Epithelial cell of prostate (primary cell): Measurements from ENCODE around the gene FAM163B.

Experiments used
- DNase-seq: peaks from one replicate; pipeline ENCODE4 v3.0.0-alpha.2; 2011; ENCODE audit warnings: low read depth, low spot score
- H3K27ac ChIP-seq: fragments of 450-650 bp; 2 replicates; pipeline ENCODE4 v1.5.1; 2017; ENCODE audit warnings: mild to moderate bottlenecking

Gene FAM163B

DNA sequence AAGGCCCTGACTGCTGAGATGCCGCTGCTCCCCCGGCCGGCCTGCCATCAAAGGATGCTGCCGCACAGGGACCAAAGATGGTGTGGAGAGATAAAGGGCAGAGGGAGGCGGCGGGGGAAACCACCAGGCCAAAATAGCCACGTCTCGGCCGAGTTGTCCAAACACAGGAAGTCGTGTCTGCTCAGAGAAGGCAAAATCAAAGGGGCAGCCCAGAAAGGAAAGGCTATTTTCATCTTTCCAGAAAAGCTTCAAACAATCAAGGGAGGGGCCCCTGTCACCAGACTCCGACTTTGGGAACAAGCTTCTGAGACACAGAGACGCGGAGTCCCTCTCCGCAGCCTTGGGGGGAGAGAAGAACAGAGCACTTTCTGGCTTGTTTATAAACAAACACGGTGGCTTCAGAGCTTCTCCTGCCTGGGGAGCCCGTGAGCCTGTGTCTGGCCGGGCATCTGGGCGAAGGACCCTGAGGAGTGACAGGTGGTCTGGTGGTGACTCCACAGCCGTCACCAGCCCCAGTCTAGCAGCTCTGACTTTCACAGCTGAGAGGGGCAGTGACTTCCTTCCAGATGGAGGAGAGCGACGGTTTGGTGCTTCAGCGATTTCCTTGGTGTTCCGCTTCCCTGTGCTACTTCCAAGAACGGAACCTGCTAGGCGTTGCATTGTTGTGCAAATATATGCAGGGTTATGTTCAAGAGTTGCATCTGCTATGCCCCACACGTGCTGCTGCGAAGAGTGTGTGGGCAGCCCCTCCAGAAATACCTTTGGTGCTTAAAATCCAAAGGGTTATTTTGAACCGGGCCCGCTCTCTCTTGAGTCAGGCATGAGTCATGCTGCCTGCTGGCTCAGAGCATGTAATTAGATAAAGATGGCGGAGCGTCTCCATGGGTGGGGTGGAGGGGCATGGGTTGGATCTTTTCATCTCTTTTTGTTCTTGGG is 50.7 kb downstream of the FAM163B start:
- H3K27ac ChIP-seq, result no peak overlapping the region
- no peak for DNase-seq

DNA sequence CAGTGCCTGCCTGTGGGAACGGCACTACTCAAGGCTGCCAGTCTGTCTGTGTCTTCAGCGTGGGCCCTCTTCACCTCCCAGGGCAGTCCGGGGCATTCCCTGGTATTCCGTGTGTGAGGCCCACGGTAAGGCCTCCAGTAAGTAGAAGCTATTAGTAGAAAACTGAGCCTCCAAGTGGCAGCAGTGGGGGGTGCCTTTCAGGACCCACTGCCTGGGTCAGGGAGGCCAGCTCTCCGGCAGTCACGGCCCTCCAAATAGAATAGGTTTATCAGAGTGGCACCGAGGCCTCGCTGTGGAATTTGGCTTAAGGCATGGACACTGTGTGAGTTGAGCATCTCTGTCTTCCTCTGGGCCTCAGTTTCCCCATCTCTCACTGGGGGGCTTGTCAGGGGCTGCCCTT is 51.6 kb downstream of the FAM163B start:
- no peak overlapping the region for H3K27ac ChIP-seq
- DNase-seq, result no peak

DNA sequence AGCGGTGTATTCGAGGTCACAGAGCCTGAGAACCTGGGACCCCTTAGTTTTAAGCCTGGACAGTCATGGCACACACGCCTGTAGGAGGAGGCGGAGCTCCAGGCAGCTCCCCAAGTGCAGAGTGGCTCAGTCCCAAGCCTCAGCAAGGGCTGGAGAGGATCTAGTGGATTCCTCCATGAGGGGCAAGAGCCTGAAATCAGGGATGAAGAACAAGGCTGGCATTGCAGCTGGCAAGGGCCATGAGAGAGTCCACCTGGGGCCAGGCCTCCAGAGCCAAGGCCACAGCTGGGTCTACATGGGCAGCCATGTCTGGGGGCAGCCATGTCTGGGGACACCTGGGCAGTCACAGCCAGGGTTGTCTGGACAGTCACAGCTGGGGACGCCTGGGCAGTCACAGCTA is 52.8 kb downstream of the FAM163B start:
- no peak overlapping the region for H3K27ac ChIP-seq
- DNase-seq, result no peak

DNA sequence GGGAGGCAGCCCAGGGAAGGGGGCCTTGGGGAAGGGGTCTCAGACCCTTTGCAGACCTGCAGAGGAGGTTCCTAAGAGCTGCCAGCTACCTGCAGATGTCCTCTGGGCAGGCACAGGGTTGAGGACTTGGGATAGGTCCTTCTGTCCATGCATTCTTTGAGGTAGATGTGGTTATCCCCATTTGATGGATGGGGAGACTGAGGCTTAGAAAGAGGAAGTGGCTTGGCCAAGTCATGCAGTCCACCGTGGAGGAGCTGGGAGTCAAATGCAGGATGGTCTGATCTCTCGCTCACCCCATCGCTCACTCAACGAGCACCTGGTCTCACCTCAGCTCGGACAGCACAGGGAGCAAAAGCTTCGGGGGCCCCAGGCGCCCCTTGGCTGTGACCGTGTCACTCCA is 54.5 kb downstream of the FAM163B start:
- H3K27ac ChIP-seq, result no peak overlapping the region
- no peak for DNase-seq

DNA sequence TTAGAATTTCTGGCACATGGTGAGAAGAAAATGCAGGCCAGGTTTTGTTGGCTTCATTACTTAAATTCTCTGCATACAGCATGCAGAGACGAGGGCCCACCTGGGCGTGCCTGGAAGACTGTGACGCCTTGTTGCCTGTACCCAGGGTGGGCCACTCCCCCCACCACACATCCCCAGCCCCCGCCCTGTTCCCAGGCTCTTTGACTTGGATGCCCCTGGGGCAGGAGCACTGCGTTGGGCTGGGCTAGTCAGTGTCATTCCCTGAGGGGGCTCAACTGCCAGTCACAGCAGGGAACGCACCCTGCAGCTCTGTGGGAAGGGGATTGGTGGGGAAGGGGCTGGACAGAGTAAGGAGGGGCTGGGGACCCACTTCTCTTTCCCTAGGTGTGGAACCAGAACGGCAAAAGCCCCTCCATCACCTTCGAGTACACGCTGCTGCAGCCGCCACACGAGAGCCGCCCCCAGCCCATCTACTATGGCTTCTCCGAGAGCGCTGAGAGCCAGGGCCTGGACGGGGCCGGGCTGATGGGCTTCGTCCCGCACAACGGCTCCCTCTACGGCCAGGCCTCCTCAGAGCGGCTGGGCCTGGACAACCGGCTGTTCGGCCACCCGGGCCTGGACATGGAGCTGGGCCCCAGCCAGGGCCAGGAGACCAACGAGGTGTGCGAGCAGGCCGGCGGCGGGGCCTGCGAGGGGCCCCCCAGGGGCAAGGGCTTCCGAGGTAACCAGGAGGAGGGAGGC is 55.0 kb downstream of the FAM163B start:
- DNase-seq, result no peak
- no peak overlapping the region for H3K27ac ChIP-seq

DNA sequence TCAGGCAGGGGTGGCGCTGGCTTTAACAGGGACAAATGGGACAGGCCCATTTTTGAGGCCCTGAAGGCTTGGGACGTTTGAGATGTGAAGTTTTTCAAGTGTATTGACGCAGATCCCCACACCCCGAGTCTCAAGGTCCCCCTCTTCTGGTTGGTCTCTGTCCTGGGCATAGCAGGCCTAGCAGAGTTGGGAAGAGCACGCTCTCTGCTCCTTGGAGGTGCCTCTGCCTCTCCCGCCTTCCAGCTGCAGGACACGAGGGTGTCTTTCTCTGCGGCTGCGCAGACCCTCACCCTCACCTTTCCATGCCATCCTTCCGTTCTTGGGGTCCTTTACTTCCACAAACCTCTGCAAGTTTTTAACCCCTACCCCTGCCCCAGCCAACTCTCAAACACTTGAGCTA is 56.1 kb downstream of the FAM163B start:
- H3K27ac ChIP-seq, result no peak overlapping the region
- no peak for DNase-seq

DNA sequence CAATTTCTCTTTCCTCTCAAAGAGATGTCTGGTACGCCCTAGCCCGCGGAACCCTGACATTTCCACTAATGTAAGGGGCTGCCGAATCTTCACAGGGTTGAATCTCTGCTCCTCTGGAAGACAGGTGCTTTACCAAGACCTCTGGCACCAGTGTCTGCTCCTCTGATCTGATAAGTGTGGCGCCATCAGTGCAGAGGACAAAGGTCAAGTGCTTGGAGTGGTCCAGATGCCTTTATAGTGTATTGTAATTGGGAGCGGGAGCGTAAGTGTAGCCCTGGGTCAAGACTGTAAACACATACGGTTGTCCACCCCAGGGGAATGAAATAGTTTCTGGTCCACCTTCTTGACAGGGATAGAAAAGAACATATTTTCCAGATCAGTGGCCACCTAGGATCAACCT is 57.0 kb downstream of the FAM163B start:
- DNase-seq, result no peak
- H3K27ac ChIP-seq, result no peak overlapping the region

DNA sequence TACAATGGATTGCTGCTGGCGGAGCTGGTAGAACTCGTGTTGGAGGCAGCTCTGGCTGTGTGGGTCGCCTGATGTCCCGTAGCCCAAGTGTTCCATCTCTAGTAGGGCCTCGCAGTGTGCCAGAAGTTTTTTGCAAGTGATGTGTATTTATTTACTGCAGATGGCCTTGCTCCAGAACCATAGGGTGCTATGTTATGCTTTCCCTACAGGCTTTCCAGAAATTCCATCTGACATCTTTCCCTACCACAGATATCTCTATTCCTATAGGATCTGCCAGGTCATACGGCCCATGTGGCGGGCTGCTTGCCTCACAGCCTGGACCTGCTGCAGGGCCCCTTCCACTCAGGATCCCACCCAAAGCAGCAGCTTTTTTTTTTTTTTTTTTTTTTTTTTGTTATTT is 57.7 kb downstream of the FAM163B start:
- H3K27ac ChIP-seq, result no peak overlapping the region
- DNase-seq, result no peak

DNA sequence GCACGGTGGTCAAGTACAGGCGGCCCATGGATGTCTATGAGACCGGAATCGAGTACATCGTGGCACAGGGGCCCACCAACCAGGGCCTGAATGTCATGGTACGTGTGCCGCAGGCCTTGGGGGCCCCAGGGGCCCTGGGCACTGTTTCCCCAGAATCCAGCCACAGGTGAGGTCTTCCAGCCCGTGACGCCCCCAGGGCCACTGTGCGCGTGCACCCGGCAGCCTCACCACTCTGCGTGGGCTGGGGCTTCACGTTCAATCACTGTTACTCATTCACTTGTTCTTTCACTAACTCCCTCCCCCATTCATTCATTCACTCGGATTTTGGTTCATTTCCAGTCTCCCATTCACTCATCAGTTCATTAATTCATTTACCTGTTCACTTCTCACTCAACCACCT is 62.1 kb downstream of the FAM163B start:
- no peak overlapping the region for H3K27ac ChIP-seq
- DNase-seq, result no peak

DNA sequence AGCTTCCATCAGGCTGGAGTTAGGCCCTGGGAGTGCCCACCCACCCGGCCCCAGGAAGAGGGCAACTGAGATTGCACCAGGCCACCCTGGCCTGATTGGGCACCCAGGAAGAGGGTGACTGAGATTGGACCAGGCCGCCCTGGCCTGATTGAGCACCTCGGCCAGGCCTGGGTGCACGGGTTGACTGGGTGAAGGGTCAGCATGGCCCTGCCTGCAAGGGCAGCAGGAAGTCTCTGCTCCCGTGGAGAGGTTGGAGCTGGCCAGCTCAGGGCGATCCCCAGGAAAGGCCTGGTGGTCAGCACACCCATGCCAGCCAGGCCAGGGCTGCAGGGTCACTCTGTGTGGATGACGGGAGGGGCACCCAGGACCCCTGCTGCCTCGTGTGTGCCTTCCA is 62.9 kb downstream of the FAM163B start:
- DNase-seq, result no peak
- H3K27ac ChIP-seq, result no peak overlapping the region

DNA sequence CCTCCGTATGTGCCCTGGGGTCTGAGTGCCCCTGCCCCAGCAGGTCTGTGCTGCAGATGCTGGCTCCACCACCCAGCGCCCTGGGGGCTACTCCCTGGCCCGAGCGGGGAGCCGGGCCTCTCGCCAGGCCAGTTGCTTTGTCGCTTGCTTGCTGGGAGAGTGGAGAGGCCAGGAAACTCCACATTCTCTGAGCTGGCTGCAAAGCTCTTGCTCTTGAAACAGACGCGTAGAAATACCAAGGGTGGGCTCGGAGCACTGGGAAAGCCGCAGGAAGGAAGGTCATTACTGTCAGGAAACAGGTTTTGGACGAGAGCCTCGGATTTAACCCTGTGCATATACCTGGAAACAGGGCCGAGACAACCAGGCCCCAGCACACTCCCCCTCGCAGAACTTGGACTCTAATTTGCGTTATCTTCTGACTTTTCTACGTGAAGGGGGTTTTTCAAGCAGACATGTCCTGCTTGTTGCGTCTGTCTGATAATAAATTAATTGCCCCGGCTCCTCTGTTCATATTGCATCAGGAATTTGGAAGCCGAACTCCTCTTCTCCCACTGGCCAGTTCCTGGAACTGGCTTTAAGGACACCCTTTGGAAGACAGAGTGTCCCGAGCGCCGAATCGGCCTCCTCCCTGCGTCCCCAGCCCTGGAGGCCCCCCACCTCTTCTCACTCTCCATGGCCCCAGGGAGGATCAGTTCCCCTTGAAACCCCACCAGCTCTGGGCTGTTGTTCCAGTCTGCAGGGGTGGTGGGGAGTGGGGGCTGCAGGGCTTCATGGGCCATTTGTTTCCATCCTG is 63.5 kb downstream of the FAM163B start:
- H3K27ac ChIP-seq, result no peak overlapping the region
- DNase-seq, result no peak

DNA sequence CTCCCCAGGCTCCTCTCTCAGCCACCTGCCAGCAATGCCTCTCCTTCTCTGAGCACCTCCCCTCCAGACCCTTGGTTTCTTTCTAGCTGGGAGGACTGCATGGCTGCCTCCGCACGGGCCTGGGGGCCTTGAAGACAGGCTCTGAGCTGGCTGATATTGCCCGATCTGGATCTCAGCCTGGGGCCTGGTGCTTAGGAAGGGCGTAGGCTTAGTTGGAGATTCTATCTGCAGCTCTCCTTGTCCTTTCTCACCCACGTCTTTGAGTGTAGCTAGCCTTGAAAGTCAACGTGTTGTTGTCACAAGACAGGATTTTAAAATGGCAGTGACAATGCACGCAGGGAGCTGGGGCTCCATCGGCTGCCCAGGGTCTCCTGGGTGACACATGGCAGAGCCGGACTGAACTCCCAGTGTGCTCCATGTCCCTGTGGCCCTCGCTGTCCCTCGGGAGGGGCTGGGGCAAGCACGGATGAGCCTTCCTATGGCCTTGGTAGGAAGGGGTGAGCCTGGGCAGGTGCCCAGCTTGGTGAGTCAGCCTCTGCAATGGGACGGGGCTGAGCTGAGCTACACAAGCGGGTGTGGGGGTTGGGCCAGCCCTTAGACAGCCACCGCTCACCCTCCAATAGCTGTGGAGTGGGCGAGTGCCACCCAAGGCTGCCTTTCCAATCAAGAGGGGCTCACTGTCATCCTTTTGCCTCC is 65.3 kb downstream of the FAM163B start:
- DNase-seq, result no peak
- H3K27ac ChIP-seq, result no peak overlapping the region

DNA sequence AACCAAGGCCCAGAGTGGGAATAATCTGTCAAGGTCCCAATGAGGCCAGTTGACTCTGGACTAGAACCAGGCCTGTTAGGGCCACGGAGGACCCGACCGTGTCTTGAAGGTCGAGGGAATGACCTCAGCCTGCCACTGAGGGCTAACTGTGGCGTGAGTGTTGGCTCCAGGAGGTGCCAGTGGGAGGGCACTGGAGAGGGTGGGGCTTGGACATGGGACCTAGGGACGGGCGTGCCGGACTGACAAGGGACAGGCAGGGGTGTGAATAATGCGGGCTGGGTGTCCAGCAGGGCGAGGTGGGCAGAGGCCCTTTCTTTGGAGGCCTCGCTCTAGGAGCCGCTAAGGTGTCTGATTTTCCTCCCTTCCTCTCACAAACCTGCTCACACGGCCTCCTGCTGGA is 67.2 kb downstream of the FAM163B start:
- no peak for DNase-seq
- H3K27ac ChIP-seq, result no peak overlapping the region

DNA sequence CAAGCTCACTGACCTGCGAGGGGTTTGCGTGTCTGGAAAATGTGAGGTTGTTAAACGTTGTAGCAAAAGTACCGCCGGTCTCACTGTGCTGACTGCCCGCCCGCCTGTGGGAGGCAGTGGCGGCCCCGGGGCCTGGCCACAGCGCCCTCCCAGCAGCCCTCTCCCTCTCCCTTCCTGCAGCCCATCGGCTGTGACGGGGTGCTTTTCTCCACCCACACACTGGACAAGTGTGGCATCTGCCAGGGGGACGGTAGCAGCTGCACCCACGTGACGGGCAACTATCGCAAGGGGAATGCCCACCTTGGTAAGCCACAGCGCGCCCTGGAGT is 68.5 kb downstream of the FAM163B start:
- H3K27ac ChIP-seq, result no peak overlapping the region
- DNase-seq, result no peak

DNA sequence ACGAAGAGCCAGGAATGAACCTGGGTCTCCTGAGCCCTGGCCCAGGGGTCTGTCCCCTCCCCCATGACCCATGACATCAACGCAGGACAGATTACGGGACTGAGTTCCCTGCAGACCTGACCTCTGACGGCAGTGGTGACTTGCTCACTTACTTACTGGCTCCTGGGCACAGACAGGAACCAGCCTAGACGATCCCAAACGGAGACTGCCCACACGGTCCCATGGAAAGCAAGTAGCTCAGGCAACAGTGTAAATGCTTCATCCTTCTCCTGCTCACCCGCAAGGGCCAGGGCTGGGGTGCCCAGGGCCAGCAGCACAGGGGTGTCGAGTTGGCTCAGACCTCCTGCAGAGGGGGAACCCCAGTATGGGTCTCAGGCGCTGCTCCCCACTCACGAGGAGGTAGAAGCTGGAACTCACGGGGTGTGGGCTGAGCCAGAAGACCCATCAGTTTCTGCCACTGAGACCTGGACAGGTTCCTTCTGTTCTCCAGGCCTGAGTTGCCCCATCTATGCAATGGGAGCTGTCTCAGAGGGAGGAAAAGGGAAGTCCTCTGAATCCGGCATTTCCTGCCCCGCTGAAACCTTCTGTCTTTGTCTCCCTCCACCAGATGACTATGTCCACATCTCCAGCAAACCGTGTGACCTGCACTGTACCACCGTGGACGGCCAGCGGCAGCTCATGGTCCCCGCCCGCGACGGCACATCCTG is 69.0 kb downstream of the FAM163B start:
- no peak for DNase-seq
- H3K27ac ChIP-seq, result no peak overlapping the region

DNA sequence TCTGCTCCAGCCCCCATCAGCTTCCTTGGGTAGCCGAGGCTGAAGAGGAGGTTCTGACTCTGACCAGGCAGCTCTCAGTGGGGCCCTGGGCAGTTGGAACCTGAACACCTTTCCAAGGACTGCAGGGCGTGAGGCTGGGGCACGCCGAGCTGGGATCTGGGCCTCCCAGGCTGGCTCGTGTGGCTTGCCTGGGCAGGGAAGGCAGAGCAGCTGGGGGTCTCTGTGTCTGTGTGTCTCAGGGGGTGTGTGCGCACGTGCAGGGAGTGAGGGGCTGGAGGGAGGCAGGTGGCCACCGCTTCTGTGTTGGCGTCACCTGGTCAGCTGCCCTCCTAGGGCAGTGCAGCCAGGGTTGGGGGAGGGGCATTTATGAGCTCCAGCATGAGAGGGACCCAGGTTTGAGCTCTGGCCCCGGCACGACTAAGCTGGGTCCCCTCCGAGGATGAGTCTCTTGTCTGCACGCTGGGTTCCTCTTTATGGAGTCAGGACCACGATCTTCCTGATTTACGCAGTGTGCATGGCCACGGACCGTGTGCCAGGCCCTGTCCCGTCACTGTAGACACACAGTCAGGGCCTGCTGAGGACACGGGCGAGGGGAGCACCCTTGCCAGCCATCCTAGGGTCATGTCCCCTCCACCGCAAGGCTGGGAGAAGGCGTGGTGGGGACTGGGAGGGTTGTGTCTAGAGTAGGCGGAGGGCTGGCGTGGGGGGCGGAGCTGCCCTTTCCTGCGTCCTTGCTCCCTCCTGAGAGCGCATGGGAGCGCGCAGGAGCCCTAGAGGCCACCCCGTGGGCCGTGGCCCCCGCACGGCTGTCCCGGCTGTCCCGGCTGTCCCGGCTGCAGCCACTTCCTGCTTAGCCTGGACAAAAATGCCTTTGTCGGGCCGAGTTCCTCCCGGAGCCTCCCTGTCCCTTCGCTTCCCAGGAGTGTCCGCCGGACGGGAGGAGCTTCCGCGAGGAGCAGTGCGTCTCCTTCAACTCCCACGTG is 70.0 kb downstream of the FAM163B start:
- H3K27ac ChIP-seq, result no peak overlapping the region

DNA sequence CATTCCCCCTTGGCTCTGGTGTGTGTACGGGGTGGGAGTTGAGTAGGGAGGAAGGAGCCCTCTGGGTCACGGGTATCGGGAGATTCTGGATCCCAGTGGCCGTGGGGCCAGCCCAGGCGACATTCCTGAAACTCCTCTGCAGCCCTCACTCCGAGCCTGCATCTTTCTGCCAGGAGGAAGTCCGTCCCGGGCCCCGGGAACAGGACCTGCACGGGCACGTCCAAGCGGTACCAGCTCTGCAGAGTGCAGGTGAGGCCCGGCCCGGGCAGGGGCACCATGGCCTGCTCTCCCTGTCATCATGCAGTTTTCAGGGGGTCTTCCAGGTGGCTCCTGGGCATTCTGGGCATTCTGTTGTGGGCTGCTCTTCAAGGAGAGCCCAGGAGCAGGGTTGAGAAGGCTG is 71.0 kb downstream of the FAM163B start:
- H3K27ac ChIP-seq, result no peak overlapping the region
- DNase-seq, result no peak

More for the DNA sequence above, 70.0 kb downstream of the FAM163B start:
- DNase-seq, result no peak

DNA sequence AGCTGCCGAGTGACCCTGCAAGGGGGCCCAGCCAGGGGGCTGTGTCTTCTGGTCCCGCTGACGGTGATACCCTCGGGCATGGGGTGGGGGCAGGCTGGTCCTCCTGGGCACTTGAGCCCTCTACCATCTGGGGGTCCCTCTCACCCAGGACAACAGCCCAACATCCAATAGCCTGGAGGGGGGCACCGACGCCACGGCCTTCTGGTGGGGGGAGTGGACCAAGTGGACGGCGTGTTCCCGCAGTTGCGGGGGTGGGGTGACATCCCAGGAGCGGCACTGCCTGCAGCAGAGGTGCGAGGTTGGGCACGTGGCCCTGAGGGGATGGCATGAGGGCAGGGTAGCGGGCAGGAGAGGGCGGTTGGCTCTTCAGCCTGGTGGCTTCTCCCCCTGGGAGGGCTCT is 71.9 kb downstream of the FAM163B start:
- no peak for DNase-seq

DNA sequence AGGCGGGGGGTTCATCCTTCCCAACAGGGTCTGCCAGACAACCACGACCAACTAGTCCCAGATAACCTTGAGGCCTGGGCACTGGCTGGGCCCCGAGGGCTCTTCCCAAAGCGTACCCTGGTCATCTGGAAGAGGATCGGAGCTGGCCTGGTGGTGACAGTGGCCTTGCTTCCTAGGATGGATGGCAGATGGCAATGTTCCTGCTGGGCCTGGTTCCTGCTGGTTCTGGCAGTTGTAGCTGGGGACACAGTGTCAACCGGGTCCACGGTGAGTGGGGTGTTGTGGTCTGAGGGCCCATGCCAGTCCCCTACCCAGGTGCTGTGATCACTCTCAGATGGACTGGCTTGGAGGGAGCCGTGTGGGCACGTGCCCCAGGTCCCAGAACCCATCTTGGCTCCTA is 72.7 kb downstream of the FAM163B start:
- H3K27ac ChIP-seq, result no peak overlapping the region

More for the DNA sequence above, 71.9 kb downstream of the FAM163B start:
- no peak overlapping the region for H3K27ac ChIP-seq

More for the DNA sequence above, 72.7 kb downstream of the FAM163B start:
- no peak for DNase-seq
